Spleen (tissue), 7 donors: ENCODE results near the gene HMCN2.

ENCODE experiments used
- POLR2A ChIP-seq, 3 donors: fragments of 450-650 bp; IDR thresholded peaks; one replicate each; pipeline ENCODE4 v1.5.1; 2017; ENCODE audit warnings: antibody characterized with exemption in 3 of 3, mild to moderate bottlenecking in 1 of 3
- POLR2AphosphoS5 ChIP-seq, 3 donors: sonication (generic); formaldehyde crosslinking; IDR thresholded peaks; one replicate each; pipeline ENCODE4 v1.5.1; 2017; ENCODE audit warnings: antibody characterized with exemption in 3 of 3
- TF ChIP-seq, protein P1 (sequence below), 11 experiments: fragments of 200-600 bp in 7 of 11; fragments of 450-650 bp in 4 of 11; sonication (generic) in 4 of 11; IDR thresholded peaks in 8 of 11; conservative IDR thresholded peaks in 3 of 11; 1 replicate in 7 of 11; 2 replicates in 4 of 11; pipeline versions ENCODE4 v1.4.0 to v1.8.0; 2016 to 2021; ENCODE audit warnings: antibody characterized with exemption in 11 of 11, inconsistent platforms in 4 of 11, mild to moderate bottlenecking in 1 of 11
- donor health status: DM: no; HTN: no; CAD: no; lungs with moderate emphysema.
- donor health status: DM: no; HTN: no; CAD: no.
- donor health status: DM: no; HTN: no; CAD: no.

DNA sequence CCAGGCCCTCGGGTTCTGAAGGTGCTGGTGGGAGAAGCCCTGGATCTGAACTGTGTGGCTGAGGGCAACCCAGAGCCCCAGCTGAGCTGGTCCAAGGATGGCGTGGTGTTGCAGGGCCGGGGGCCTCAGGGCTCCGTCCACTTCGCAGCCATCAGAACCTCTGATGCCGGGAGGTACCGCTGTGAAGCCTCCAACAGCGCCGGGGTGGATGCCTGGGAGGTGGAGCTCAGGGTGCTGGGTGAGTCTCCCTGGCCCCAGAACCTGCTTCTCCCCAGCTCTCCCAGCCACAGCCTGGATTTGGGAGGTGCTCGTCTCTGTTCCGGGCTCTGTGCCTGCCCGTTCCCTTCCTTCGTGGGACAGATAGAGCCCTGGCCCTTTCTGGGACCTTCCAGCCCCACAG lies 75.6 kb downstream of the HMCN2 start:
- TF ChIP-seq, protein P1, sequence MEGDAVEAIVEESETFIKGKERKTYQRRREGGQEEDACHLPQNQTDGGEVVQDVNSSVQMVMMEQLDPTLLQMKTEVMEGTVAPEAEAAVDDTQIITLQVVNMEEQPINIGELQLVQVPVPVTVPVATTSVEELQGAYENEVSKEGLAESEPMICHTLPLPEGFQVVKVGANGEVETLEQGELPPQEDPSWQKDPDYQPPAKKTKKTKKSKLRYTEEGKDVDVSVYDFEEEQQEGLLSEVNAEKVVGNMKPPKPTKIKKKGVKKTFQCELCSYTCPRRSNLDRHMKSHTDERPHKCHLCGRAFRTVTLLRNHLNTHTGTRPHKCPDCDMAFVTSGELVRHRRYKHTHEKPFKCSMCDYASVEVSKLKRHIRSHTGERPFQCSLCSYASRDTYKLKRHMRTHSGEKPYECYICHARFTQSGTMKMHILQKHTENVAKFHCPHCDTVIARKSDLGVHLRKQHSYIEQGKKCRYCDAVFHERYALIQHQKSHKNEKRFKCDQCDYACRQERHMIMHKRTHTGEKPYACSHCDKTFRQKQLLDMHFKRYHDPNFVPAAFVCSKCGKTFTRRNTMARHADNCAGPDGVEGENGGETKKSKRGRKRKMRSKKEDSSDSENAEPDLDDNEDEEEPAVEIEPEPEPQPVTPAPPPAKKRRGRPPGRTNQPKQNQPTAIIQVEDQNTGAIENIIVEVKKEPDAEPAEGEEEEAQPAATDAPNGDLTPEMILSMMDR (IDR thresholded peaks at IDR 0.05 in 8 of 11, conservative IDR thresholded peaks at IDR 0.05 in 3 of 11): no peak
- no peak for TF ChIP-seq POLR2AphosphoS5 (IDR thresholded peaks at IDR 0.05)
- no peak for TF ChIP-seq POLR2A (IDR thresholded peaks at IDR 0.05)
